Measurements from ENCODE around the gene SMOC2. TPM values are rescaled to one million over a fixed set of nuclear protein-coding genes. Genes with fewer than 3 reads are reported as not detected.
"Not testable (repeated sequence)": the region's sequence is repeated elsewhere in the genome, so short reads cannot be mapped to it uniquely, and the experiment has no call there.

Gene SMOC2
- total RNA-seq, 1 experiment from 2014 or later: not detected

DNA sequence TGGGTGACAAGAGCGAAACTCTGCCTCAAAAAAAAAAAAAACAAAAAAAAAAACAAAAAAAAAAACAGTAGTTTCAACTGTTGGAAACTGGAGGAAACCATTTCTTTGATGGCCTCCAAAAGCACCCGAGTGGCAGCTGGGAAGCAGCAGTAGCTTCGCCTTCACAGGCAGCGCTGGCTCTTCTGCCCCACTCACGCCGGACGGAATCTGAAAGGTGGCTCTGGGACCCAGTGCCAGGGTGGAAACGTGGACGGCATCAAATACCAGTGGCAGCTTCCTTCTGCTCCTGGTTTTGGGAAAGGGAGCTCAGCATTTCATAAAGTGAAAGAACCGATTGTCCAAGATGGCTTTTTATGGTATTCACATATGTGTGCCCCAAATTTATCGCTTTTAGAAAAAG, 159.4 kb downstream of the SMOC2 start:
- no peak for DNase-seq (ENCODE audit: low read depth)

DNA sequence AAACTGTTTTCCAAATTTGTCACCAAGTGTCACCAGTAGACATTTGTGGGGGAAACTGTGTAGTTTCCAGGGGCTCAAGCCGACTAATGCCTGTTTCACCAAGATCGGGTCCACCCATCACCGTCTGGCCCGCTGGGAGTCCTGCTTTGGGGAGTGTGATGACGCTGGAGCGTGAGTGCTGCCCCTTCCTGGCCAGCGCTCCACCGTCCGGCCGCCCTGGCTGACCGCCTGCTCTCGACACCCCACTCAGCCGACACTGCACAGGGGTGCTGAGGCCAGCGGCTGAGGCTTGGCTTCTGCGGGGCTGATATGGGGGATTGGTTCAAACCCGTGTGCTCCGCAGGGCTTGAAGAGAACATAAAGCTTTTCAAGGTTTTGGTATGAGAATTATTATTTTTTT, 160.1 kb downstream of the SMOC2 start:
- no peak for DNase-seq (ENCODE audit: low read depth)

DNA sequence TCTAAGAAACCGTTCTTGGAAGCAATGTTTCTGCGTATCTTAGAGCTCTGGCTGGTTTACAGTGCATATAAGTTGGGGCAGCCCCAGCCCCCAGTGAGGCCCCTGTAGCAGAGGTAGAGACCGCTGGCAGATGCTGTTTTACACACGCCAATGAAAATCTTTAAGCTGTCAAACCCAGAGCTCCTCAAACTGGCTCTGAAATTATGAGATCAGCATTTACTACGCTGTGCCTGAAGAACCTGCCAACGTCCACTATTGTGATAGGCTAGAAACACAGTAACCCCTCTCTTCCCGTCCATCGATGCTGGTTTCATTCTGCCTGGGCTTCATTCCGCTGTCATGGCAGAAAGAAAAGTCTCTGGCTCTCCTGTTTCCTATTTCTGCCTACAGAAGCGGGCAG, 160.6 kb downstream of the SMOC2 start:
- no peak for DNase-seq (ENCODE audit: low read depth)

GRCh38 chr6:168602576-168602975, 161.6 kb downstream of the SMOC2 start:
- DNase-seq (ENCODE audit: low read depth): no peak

GRCh38 chr6:168603234-168603633, 162.2 kb downstream of the SMOC2 start:
- DNase-seq (ENCODE audit: low read depth): no peak

GRCh38 chr6:168605964-168606363, 165.0 kb downstream of the SMOC2 start:
- no peak for DNase-seq (ENCODE audit: low read depth)

DNA sequence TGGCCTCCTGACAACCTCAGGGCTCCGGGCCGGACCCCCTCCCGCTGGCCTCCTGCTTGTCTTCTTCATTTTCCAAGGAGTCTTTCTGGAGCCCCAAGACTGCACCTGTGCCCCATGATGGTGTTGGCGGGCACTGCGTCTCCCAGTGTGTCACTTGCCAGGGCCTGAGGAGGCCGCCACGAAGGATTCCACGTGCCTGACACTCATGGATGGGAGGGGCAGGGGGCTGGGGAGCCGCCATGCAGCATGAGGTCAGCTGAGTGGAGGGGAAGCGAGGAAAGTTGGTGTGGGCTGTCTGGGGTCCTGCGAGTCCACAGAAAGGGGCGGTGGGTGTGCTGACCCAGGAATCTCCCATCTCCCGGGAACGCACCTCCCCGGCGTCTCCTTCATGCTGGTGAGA, 165.7 kb downstream of the SMOC2 start:
- no peak for DNase-seq (ENCODE audit: low read depth)

DNA sequence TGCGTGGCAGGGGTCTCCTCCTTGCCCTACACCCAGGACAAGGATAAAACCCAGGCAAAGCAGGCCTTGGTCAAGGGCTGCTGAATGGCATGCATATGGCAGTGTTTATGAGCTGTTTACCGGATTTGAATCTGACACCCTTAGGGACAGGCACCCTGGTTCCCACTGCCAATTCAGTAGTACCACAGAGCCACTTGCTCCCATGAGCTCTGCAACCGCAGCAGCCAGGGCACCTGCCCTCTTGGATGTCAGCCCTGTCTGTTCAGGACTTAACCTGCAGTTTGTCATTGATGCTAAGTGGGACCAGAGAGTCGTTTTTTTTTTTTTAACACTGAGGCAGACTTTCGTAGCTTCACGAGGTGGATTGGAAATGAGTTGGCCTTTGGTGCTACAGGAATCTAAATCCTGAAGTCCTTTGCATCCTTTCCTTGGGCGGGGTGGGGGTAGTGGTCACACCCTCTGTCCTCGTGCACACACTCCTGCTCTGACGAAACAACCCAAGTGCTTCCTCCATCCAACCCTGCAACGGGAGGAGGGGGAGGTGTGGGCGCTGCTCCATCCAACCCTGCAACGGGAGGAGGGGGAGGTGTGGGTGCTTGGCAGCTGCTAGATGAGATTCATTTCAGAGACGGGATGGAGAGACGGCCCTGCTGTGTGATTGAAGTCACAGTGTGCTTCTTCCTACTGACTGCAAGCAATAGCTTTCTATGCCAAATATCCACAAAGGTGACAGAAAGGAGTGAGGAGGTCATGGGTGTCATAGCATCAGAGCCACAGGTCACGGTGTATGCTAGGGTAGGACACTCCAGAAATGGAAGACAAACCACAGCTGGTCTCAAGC, 166.5 kb downstream of the SMOC2 start:
- no peak for DNase-seq (ENCODE audit: low read depth)

GRCh38 chr6:168608113-168608400, 167.1 kb downstream of the SMOC2 start:
- no peak for DNase-seq (ENCODE audit: low read depth)

- no peak for DNase-seq (ENCODE audit: low read depth)
Measured at GRCh38 chr6:168609026-168609685, 168.2 kb downstream of the SMOC2 start.

DNA sequence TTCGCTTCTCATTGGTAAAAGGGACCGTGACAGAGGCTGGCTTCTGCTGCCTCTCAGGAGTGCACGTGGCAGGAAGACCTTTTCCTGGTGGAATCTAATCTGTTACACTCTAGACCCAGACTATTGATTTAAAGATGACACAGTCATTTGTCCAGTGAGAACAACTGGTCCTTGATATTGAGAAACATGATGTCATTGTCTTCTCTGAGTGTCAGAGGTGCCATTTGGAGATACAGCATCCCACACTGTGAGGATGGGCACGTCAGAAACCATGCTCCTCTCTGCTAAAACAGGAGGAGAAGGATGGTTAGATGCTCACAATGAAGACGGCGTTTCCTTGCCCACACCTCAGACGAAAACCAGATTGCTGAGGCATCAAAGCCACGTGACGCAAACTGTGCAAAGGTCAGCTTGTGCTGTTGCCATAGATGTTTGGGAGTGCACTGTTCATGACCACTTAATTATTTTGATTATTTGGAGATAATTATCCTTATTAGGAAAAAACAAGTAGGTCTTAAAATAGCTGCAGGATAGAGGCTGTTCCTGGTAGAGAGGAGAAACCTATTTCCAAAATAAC, 169.0 kb downstream of the SMOC2 start:
- no peak for DNase-seq (ENCODE audit: low read depth)

- not testable (repeated sequence) for DNase-seq (ENCODE audit: low read depth)
Measured at GRCh38 chr6:168610966-168611365, 170.0 kb downstream of the SMOC2 start.

DNA sequence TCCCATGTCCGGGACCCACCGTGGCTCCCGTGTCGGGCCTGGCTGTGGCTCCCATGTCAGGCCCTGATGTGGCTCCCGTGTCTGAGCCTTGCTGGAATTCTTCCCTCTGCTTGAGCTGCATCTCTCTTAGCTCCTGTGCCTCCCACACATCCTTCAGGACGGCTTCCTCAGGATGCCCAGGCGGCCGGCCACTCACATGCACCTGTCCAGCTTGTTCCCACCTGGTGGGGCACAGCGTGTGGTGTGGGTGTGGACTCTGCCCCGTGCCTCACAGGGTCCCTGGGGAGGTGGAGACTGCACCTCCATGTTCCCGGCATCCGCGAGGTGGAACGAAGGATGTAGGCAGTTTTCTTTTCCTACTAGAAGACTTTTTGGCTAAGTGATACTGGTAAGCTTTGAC, 170.7 kb downstream of the SMOC2 start:
- no peak for DNase-seq (ENCODE audit: low read depth)

- no peak for DNase-seq (ENCODE audit: low read depth)
Measured at GRCh38 chr6:168612586-168612985, 171.6 kb downstream of the SMOC2 start.

- DNase-seq (ENCODE audit: low read depth): no peak
Measured at GRCh38 chr6:168615837-168616236, 174.9 kb downstream of the SMOC2 start.

DNA sequence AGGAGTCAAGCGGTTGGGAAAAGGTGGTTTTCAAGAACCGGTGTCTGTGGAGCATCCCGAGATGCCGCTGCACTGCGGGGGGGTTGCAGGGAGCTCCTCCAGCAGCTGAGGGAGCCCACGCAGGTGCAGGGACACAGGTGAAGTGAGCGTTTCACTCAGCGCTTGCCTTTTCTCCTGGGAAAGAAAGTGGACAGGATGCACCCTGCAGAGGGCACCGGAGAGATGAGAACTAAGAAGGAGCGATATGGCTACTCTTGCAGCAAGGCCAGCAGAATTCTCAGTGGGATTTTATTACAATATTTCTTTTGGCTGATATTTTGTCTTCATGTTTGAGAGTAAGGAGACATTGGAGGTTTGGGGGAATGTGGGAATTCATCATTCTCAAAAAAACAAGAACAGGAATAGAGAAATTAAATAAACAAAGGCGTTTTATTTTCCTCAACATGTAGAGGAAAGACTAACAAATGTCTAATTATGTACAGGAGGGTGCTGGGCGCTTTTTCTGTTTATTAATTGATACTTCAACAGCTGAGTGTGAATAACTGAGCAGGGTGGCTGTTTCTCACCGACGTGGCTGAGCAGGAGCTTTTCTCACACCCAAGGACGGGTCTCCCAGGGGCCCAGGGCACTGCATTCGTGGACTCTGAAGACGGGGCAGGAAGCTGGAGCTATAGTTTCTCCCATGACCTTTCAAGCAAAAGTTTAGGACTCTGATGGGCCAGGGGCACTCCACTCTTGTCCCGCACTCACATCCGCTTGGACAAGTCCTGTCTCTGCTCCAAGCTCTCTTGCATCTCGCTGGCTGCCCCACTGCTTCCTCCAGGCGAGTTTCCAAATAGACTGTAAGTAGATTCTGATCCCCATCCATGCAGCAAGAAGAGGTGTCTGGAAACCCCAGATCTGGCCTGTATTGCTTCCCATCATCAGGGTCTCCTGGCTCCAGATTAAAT, 176.1 kb downstream of the SMOC2 start:
- DNase-seq (ENCODE audit: low read depth): no peak

- DNase-seq (ENCODE audit: low read depth): no peak
Measured at GRCh38 chr6:168618546-168619315, 177.7 kb downstream of the SMOC2 start.

DNA sequence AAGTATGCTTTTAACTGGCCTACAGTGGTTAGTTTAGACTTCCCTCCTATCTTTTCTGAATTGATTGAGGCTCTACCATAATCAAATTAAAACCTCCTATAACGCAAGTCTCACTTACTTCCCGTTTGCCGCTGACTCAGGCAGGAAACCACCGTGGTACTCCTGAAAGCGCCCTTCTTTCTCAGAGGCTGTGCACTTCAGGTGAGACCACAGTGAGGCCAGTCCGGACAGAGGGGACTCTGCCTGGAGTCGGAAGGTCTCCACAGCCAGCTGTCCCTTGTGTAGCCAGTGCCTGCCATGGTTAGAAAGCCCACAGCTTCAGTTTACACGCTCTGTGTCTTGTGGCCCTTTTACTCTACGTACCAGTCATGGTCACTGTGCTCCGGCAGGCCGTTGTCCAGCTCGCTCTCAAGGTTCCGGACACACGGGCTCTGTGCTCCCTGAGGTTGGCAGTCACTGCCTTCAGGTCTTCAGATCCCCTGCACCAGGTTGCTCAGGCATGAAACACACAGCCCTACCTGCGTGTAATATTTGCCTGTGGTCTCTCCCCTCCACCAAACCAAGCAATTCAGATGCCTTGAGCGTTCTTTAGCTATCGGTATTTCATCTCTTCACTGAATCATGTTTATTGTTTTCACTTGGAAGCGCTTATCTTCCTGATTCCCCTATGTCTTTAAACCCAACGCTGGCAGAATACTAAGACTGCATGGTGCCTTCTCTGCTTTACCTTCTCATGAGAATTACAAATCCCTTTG, 178.8 kb downstream of the SMOC2 start:
- DNase-seq (ENCODE audit: low read depth): no peak

- no peak for DNase-seq (ENCODE audit: low read depth)
Measured at GRCh38 chr6:168620578-168620977, 179.6 kb downstream of the SMOC2 start.

DNA sequence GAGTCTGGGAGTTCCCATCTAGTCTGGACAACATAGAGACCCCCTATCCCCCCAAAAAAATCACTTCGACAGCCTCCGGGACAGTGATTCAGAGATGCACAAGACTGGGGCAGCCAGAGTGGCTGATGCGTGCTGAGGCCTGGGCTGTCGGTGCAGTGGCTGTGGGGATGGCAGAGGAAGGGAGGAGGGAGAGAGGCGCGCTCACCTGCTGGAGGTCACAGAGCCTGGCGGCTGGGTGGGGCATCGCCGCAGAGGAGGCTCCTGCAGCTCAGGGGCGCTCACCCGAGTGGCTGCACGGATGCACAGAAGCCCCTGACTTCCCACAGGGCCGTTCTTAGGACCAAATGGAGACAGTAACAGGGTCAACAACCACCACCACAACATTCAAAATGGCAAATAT, 182.8 kb downstream of the SMOC2 start:
- DNase-seq (ENCODE audit: low read depth): no peak

- no peak for DNase-seq (ENCODE audit: low read depth)
Measured at GRCh38 chr6:168624540-168624939, 183.6 kb downstream of the SMOC2 start.
